Upper lobe of right lung (tissue), 1 donor: ENCODE measurements around the gene DENND6B. TPM values are rescaled to one million over a fixed set of nuclear protein-coding genes. Genes with fewer than 3 reads are reported as not detected.

Experiments used
- ATAC-seq: fragments of 200-7000 bp; cut with Tn5 transposase; one replicate; pipeline ENCODE4 v1.9.1; 2020; ENCODE audit warnings: mild to moderate bottlenecking, moderate library complexity
- DNase-seq: peaks from one replicate; pipeline ENCODE4 v3.0.0-alpha.2; 2020
- H3K27ac ChIP-seq: fragments of 200-600 bp; one replicate; pipeline ENCODE4 v1.8.0; 2022
- H3K27me3 ChIP-seq: fragments of 200-600 bp; one replicate; pipeline ENCODE4 v1.8.0; 2022; ENCODE audit warnings: mild to moderate bottlenecking
- H3K36me3 ChIP-seq: fragments of 200-600 bp; one replicate; pipeline ENCODE4 v1.8.0; 2022
- H3K4me1 ChIP-seq: fragments of 200-600 bp; one replicate; pipeline ENCODE4 v1.8.0; 2022
- H3K4me3 ChIP-seq: fragments of 200-600 bp; one replicate; pipeline ENCODE4 v1.8.0; 2022; ENCODE audit warnings: mild to moderate bottlenecking
- H3K9me3 ChIP-seq: fragments of 200-600 bp; one replicate; pipeline ENCODE4 v1.8.0; 2022
- CTCF ChIP-seq: fragments of 200-600 bp; IDR thresholded peaks from one replicate; pipeline ENCODE4 v1.8.0; 2022; ENCODE audit warnings: antibody characterized with exemption
- intact Hi-C: fragments of 100-400 bp; cut with DNase I; formaldehyde crosslinking; loops from one replicate; pipeline ENCODE4 v1.11.0; 2022
- total RNA-seq: library from RNA; stranded (reverse); fragmentation: NEBNext Ultra II Directional; extraction: Animal tissue kit (Norgen Biotek cat#: 25700); gene quantifications from one replicate; pipeline ENCODE4 v1.2.1, GENCODE V29; 2021
- donor health status: DM: no; HTN: yes; CAD: no; lungs with severe emphysema.

Gene DENND6B
- total RNA-seq, 1 donor from 2014 or later = 9.3 TPM

DNA sequence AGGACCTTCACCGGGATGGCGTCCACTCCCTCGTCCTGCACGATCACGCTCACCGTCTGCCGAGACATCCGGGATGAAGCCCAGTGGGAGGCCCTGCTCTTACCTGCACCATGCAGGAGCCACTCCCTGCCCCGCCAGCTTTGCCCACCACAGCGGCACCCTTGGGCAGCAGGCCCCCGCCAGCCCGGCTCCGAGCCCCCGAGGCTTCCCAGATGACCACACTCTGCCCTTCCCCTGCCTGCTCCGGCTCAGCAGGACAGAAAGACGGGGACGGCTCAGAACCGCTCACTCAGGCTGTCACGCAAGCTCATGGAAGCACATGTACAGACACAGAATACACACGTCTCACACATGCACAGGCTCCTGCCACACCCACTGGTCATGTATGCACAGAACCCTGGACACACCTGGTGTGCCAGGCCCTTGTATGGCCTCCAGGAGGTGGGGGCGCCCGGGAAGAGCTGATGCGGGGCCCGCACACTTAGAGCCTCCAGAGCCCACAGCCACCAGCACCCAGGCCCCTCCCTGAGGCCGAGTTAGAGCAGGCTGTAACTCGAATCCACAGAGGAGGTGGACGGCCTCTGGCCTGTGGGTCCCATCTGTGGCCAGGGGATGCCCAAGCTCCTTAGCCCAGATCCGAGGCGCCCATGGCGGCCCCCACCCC is 47.7 kb downstream of the DENND6B start:
- no peak for ATAC-seq
- TF ChIP-seq CTCF = no peak
- no peak overlapping the region for H3K27ac ChIP-seq
- no peak overlapping the region for H3K4me3 ChIP-seq
- H3K27me3 ChIP-seq = no peaks in the 10 kb centered on the region
- no peaks in the 10 kb centered on the region for H3K9me3 ChIP-seq
- H3K4me1 ChIP-seq = no peaks in the 10 kb centered on the region
- peaks cover 88% of the 10 kb centered on the region for H3K36me3 ChIP-seq
- intact Hi-C loops = loop anchor here (10.0 kb wide), 1 partner anchor 46 kb away; the partner anchor contains the start of gene DENND6B
- DNase-seq = no peak

DNA sequence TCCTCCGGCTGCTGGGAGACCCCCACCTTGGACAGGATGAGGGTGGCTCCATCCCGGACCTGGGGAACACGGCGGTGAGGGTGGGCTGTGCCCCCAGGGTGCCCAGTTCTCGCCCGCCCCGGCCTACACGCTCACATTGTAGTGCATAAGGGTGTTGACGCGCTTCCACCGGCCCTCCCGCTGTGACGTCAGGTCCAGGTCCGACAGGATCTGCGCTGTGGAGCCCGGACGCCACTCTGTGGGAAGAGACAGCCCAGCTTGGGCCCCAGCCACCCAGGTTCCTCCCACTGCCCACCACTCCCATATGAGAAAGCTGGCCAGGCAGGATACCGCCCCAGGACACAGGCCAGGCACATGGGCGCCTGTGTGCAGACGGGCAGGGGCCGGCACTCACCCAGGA is 48.4 kb downstream of the DENND6B start:
- Histone ChIP-seq H3K4me3 (no peak overlapping the region), H3K4me1 (no peaks in the 10 kb centered on the region), H3K36me3 (peaks cover 84% of the 10 kb centered on the region), H3K9me3 (no peaks in the 10 kb centered on the region), H3K27ac (no peak overlapping the region), H3K27me3 (no peaks in the 10 kb centered on the region)
- DNase-seq (no peak), ATAC-seq (no peak)
- no peak for TF ChIP-seq CTCF
- intact Hi-C loops = loop anchor here (10.0 kb wide), 1 partner anchor 46 kb away; the partner anchor contains the start of gene DENND6B

DNA sequence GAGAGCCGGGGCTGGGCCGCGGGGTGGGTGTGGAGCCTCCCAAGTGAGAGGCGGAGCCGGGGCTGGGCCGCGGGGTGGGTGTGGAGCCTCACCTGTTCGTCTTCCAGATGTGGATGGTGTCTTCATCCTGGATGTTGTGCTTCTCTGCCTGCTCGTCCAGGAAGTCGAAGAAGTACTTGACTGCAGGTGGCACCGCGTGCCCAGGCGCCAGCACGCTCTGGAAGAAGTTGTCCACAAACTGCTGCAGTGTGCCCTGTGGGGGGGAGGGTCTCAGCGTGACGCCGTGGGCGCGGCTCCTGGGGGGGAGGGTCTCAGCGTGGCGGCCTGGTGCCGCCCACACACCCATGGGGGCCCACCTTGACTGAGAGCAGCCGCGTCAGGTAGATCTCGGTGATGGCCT is 49.1 kb downstream of the DENND6B start:
- no peak for DNase-seq
- intact Hi-C loops = loop anchor here (10.0 kb wide), 1 partner anchor 47 kb away; the partner anchor contains the start of gene DENND6B
- H3K4me3 ChIP-seq = no peak overlapping the region
- no peaks in the 10 kb centered on the region for H3K9me3 ChIP-seq
- H3K27me3 ChIP-seq = no peaks in the 10 kb centered on the region
- H3K36me3 ChIP-seq = peaks cover 77% of the 10 kb centered on the region
- ATAC-seq = no peak
- no peak for TF ChIP-seq CTCF
- no peak overlapping the region for H3K27ac ChIP-seq
- H3K4me1 ChIP-seq = no peaks in the 10 kb centered on the region

- peak; percentile 90 for ATAC-seq
- peaks cover 11% of the 10 kb centered on the region for H3K4me1 ChIP-seq
- H3K27me3 ChIP-seq = no peaks in the 10 kb centered on the region
- H3K9me3 ChIP-seq = no peaks in the 10 kb centered on the region
- no peak overlapping the region for H3K27ac ChIP-seq
- DNase-seq = peak; percentile 92
- peaks cover 61% of the 10 kb centered on the region for H3K36me3 ChIP-seq
- intact Hi-C loops = loop anchor here (10.0 kb wide), 1 partner anchor 49 kb away; the partner anchor contains the start of gene DENND6B
- peak; percentile 62 for TF ChIP-seq CTCF
- H3K4me3 ChIP-seq = no peak overlapping the region
Observed at GRCh38 chr22:50276143-50276542, 50.7 kb downstream of the DENND6B start.

GRCh38 chr22:50275181-50276055 is 51.4 kb downstream of the DENND6B start:
- no peaks in the 10 kb centered on the region for H3K27me3 ChIP-seq
- H3K9me3 ChIP-seq = no peaks in the 10 kb centered on the region
- no peak for ATAC-seq
- no peak for TF ChIP-seq CTCF
- no peak overlapping the region for H3K4me3 ChIP-seq
- H3K36me3 ChIP-seq = peaks cover 53% of the 10 kb centered on the region
- no peak overlapping the region for H3K27ac ChIP-seq
- DNase-seq = no peak
- intact Hi-C loops = loop anchor here (10.0 kb wide), 1 partner anchor 49 kb away; the partner anchor contains the start of gene DENND6B
- H3K4me1 ChIP-seq = peaks cover 18% of the 10 kb centered on the region
